ENCODE results near the gene TRIM52. TPM values are rescaled to one million over a fixed set of nuclear protein-coding genes. Genes with fewer than 3 reads are reported as not detected.

Gene TRIM52
- total and polyA plus RNA-seq, 2 of the 13 experiments (the other 11 are each of a cell fraction or from before 2014, with no cell fraction given): 7.2 to 11.6 TPM

- TF ChIP-seq ZNF549 (CRISPR knock-in tag; IDR thresholded peaks at IDR 0.05): no peak
- no peak for TF ChIP-seq ZNF652 (CRISPR knock-in tag; IDR thresholded peaks at IDR 0.05; ENCODE audit: borderline replicate concordance, low read depth)
- TF ChIP-seq ZNF567 (CRISPR knock-in tag; IDR thresholded peaks at IDR 0.05; ENCODE audit: borderline replicate concordance): no peak
- TF ChIP-seq ZFP36L2 (CRISPR knock-in tag; IDR thresholded peaks at IDR 0.05): no peak
- TF ChIP-seq MIER3 (CRISPR knock-in tag; IDR thresholded peaks at IDR 0.05; ENCODE audit: borderline replicate concordance): no peak
- peak; percentile 78; the same call in 1 of the 2 replicates for TF ChIP-seq ZNF225 (CRISPR knock-in tag; IDR thresholded peaks at IDR 0.05)
- no peak; the same call in 1 of the 2 replicates for TF ChIP-seq SIN3B (IDR thresholded peaks at IDR 0.05; ENCODE audit: low read length)
- 0 out of 2 replicates have a peak, but pooled peaks have one; percentile 78 for TF ChIP-seq WIZ (CRISPR knock-in tag; IDR thresholded peaks at IDR 0.05)
- no peak for TF ChIP-seq ATM (IDR thresholded peaks at IDR 0.05; ENCODE audit: borderline replicate concordance)
- TF ChIP-seq SMAD9 (CRISPR knock-in tag; IDR thresholded peaks at IDR 0.05): peak; percentile 76; the same call in 1 of the 2 replicates
- no peak for TF ChIP-seq SSRP1 (CRISPR knock-in tag; IDR thresholded peaks at IDR 0.05)
- 0 out of 2 replicates have a peak, but pooled peaks have one; percentile 47 for TF ChIP-seq U2AF2 (IDR thresholded peaks at IDR 0.05; ENCODE audit: low read depth, low read length)
- TF ChIP-seq ZNF788 (CRISPR knock-in tag; IDR thresholded peaks at IDR 0.05; ENCODE audit: borderline replicate concordance): no peak; the same call in 1 of the 2 replicates
- peak; percentile 78; the same call in 1 of the 2 replicates for TF ChIP-seq MEF2D (CRISPR knock-in tag; IDR thresholded peaks at IDR 0.05)
- TF ChIP-seq ZNF616 (CRISPR knock-in tag; IDR thresholded peaks at IDR 0.05; ENCODE audit: low read depth): peak; percentile 58; the same call in 1 of the 2 replicates
- TF ChIP-seq SP2 (CRISPR knock-in tag; IDR thresholded peaks at IDR 0.05): no peak
- TF ChIP-seq PPARG (CRISPR knock-in tag; conservative IDR thresholded peaks at IDR 0.05): no peak
- TF ChIP-seq, protein P1, sequence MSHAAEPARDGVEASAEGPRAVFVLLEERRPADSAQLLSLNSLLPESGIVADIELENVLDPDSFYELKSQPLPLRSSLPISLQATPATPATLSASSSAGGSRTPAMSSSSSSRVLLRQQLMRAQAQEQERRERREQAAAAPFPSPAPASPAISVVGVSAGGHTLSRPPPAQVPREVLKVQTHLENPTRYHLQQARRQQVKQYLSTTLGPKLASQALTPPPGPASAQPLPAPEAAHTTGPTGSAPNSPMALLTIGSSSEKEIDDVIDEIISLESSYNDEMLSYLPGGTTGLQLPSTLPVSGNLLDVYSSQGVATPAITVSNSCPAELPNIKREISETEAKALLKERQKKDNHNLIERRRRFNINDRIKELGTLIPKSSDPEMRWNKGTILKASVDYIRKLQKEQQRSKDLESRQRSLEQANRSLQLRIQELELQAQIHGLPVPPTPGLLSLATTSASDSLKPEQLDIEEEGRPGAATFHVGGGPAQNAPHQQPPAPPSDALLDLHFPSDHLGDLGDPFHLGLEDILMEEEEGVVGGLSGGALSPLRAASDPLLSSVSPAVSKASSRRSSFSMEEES (CRISPR knock-in tag; IDR thresholded peaks at IDR 0.05): no peak; the same call in 1 of the 2 replicates
- TF ChIP-seq CREM (IDR thresholded peaks at IDR 0.05): peak; percentile 84
- no peak for TF ChIP-seq CREM (CRISPR knock-in tag; IDR thresholded peaks at IDR 0.05)
- 0 out of 2 replicates have a peak, but pooled peaks have one; percentile 55 for TF ChIP-seq ZBTB4 (CRISPR knock-in tag; IDR thresholded peaks at IDR 0.05; ENCODE audit: borderline replicate concordance)
- TF ChIP-seq STAT5B (CRISPR knock-in tag; IDR thresholded peaks at IDR 0.05): no peak
- TF ChIP-seq ZNF576 (CRISPR knock-in tag; IDR thresholded peaks at IDR 0.05): no peak
- TF ChIP-seq, protein P2, sequence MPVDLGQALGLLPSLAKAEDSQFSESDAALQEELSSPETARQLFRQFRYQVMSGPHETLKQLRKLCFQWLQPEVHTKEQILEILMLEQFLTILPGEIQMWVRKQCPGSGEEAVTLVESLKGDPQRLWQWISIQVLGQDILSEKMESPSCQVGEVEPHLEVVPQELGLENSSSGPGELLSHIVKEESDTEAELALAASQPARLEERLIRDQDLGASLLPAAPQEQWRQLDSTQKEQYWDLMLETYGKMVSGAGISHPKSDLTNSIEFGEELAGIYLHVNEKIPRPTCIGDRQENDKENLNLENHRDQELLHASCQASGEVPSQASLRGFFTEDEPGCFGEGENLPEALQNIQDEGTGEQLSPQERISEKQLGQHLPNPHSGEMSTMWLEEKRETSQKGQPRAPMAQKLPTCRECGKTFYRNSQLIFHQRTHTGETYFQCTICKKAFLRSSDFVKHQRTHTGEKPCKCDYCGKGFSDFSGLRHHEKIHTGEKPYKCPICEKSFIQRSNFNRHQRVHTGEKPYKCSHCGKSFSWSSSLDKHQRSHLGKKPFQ (CRISPR knock-in tag; IDR thresholded peaks at IDR 0.05; ENCODE audit: insufficient replicate concordance): no peak
- no peak for TF ChIP-seq ZNF496 (CRISPR knock-in tag; IDR thresholded peaks at IDR 0.05; ENCODE audit: insufficient replicate concordance)
These were observed 17.2 kb downstream of the TRIM52 start, which contains the start of gene RACK1 (continued) for GRCh38 chr5:181243564-181244343.

All from HepG2 (cell line).